ENCODE results near the gene PLEKHH1. TPM values are rescaled to one million over a fixed set of nuclear protein-coding genes. Genes with fewer than 3 reads are reported as not detected.
A peak's percentile ranks its signal among the peaks of the same experiment; 100 is the strongest.
"Not testable (repeated sequence)": the region's sequence is repeated elsewhere in the genome, so short reads cannot be mapped to it uniquely, and the experiment has no call there.

Gene PLEKHH1
- total RNA-seq, 2 experiments from 2014 or later: 0.53 to 0.63 TPM

- ChIA-PET POLR2A (no interaction called here), CTCF (interaction anchor here (0.6 to 2.2 kb wide), 11 partner anchors 13 to 162 kb away, joined by 3 to 19 read pairs (median 4); partner anchors contain the start of gene PIGH)
- H3K4me3 Mint-ChIP-seq: no peak overlapping the region
- H3K4me1 Mint-ChIP-seq: peaks cover 12% of the 10 kb centered on the region
- H3K9me3 Mint-ChIP-seq: no peaks in the 10 kb centered on the region
- H3K27me3 Mint-ChIP-seq: no peaks in the 10 kb centered on the region
- H3K36me3 Mint-ChIP-seq (ENCODE audit: low read depth): peaks cover 6% of the 10 kb centered on the region
- DNase-seq: no peak
- H3K27ac Mint-ChIP-seq: no peak overlapping the region
Measured at GRCh38 chr14:67584978-67585377, 51.9 kb downstream of the PLEKHH1 start.

- Mint-ChIP-seq H3K4me1 (peaks cover 6% of the 10 kb centered on the region), H3K36me3 (ENCODE audit: low read depth) (peaks cover 10% of the 10 kb centered on the region), H3K27ac (no peak overlapping the region), H3K4me3 (no peak overlapping the region), H3K9me3 (no peaks in the 10 kb centered on the region), H3K27me3 (no peaks in the 10 kb centered on the region)
- CTCF ChIA-PET: interaction anchor here (0.9 to 2.3 kb wide), 3 partner anchors 13 to 117 kb away, joined by 3 to 11 read pairs (median 8); partner anchors contain the start of gene PIGH
- DNase-seq: no peak
- POLR2A ChIA-PET: interaction anchor here (0.5 kb wide), 1 partner anchor 43 kb away, joined by 4 read pairs; no protein-coding TSS in a partner anchor
Measured at GRCh38 chr14:67586369-67586768, 53.3 kb downstream of the PLEKHH1 start.

GRCh38 chr14:67589204-67589770, 56.2 kb downstream of the PLEKHH1 start:
- no peak for DNase-seq
- POLR2A ChIA-PET: no interaction called here
- Mint-ChIP-seq H3K27ac (no peak overlapping the region), H3K4me1 (no peaks in the 10 kb centered on the region), H3K4me3 (no peak overlapping the region), H3K27me3 (no peaks in the 10 kb centered on the region), H3K36me3 (ENCODE audit: low read depth) (peaks cover 19% of the 10 kb centered on the region), H3K9me3 (no peaks in the 10 kb centered on the region)
- CTCF ChIA-PET: interaction anchor here (1.3 to 4.1 kb wide), 3 partner anchors 10 to 115 kb away, joined by 3 to 19 read pairs (median 3); partner anchors contain the start of gene PIGH

GRCh38 chr14:67593650-67594049, 60.6 kb downstream of the PLEKHH1 start:
- H3K4me3 Mint-ChIP-seq, DNase-seq, CTCF ChIA-PET, POLR2A ChIA-PET, H3K9me3 Mint-ChIP-seq, H3K27ac Mint-ChIP-seq, H3K27me3 Mint-ChIP-seq: not testable (repeated sequence)
- H3K36me3 Mint-ChIP-seq (ENCODE audit: low read depth): peaks cover 25% of the 10 kb centered on the region
- H3K4me1 Mint-ChIP-seq: peaks cover 13% of the 10 kb centered on the region

GRCh38 chr14:67595392-67595791, 62.3 kb downstream of the PLEKHH1 start:
- POLR2A ChIA-PET: no interaction called here
- DNase-seq: no peak
- H3K36me3 Mint-ChIP-seq (ENCODE audit: low read depth): peaks cover 21% of the 10 kb centered on the region
- no peaks in the 10 kb centered on the region for H3K27me3 Mint-ChIP-seq
- H3K4me1 Mint-ChIP-seq: peaks cover 26% of the 10 kb centered on the region
- no peak overlapping the region for H3K27ac Mint-ChIP-seq
- H3K4me3 Mint-ChIP-seq: no peak overlapping the region
- peaks cover 2% of the 10 kb centered on the region for H3K9me3 Mint-ChIP-seq
- CTCF ChIA-PET: no interaction called here

- peaks cover 33% of the 10 kb centered on the region for H3K4me1 Mint-ChIP-seq
- DNase-seq: peak; percentile 95
- peak within 1 kb of the TSS; percentile 80 for H3K27ac Mint-ChIP-seq
- peaks cover 9% of the 10 kb centered on the region for H3K36me3 Mint-ChIP-seq (ENCODE audit: low read depth)
- ChIA-PET CTCF (interaction anchor here (0.6 to 3.1 kb wide), 31 partner anchors 10 to 1218 kb away, joined by 3 to 35 read pairs (median 6); partner anchors contain the start of genes ARG2, ATP6V1D, EIF2S1 and RDH11), POLR2A (interaction anchor here (0.9 to 3.2 kb wide), 20 partner anchors 9 to 240 kb away, joined by 3 to 17 read pairs (median 5); partner anchors contain the start of genes ARG2, ATP6V1D, EIF2S1 and PLEK2)
- H3K4me3 Mint-ChIP-seq: peak within 1 kb of the TSS; percentile 94
- H3K9me3 Mint-ChIP-seq: peaks cover 2% of the 10 kb centered on the region
- H3K27me3 Mint-ChIP-seq: peaks cover 2% of the 10 kb centered on the region
Measured at GRCh38 chr14:67599698-67600561, 66.8 kb downstream of the PLEKHH1 start, which contains the start of gene PIGH. Gene PIGH (minus strand): TSS chr14:67600268. CDS start chr14:67600203, 65 bp downstream.

- CTCF ChIA-PET: interaction anchor here (0.6 to 3.1 kb wide), 28 partner anchors 11 to 241 kb away, joined by 3 to 35 read pairs (median 7); partner anchors contain the start of genes ARG2, ATP6V1D, EIF2S1 and RDH11
- Mint-ChIP-seq H3K4me1 (peaks cover 33% of the 10 kb centered on the region), H3K27ac (peak overlapping the region; percentile 23), H3K4me3 (peak overlapping the region; percentile 94)
- H3K27me3 Mint-ChIP-seq; H3K9me3 Mint-ChIP-seq; DNase-seq; H3K36me3 Mint-ChIP-seq (ENCODE audit: low read depth): not testable (repeated sequence)
- POLR2A ChIA-PET: interaction anchor here (0.9 to 3.2 kb wide), 18 partner anchors 9 to 241 kb away, joined by 3 to 17 read pairs (median 6); partner anchors contain the start of genes ARG2, ATP6V1D, EIF2S1 and PLEK2
Measured at GRCh38 chr14:67600562-67600974, 67.5 kb downstream of the PLEKHH1 start.

GRCh38 chr14:67602076-67602475, 69.0 kb downstream of the PLEKHH1 start:
- CTCF ChIA-PET: no interaction called here
- Mint-ChIP-seq H3K36me3 (ENCODE audit: low read depth) (peaks cover 2% of the 10 kb centered on the region), H3K27ac (no peak overlapping the region), H3K27me3 (peaks cover 2% of the 10 kb centered on the region), H3K4me3 (no peak overlapping the region), H3K4me1 (peaks cover 27% of the 10 kb centered on the region), H3K9me3 (peaks cover 2% of the 10 kb centered on the region)
- POLR2A ChIA-PET: no interaction called here
- no peak for DNase-seq

GRCh38 chr14:67602995-67603545, 70.0 kb downstream of the PLEKHH1 start:
- peaks cover 2% of the 10 kb centered on the region for H3K36me3 Mint-ChIP-seq (ENCODE audit: low read depth)
- no peak for DNase-seq
- peaks cover 2% of the 10 kb centered on the region for H3K9me3 Mint-ChIP-seq
- POLR2A ChIA-PET: no interaction called here
- peaks cover 25% of the 10 kb centered on the region for H3K4me1 Mint-ChIP-seq
- H3K27me3 Mint-ChIP-seq: peaks cover 2% of the 10 kb centered on the region
- CTCF ChIA-PET: no interaction called here
- no peak overlapping the region for H3K27ac Mint-ChIP-seq
- H3K4me3 Mint-ChIP-seq: no peak overlapping the region

GRCh38 chr14:67607646-67608045, 74.6 kb downstream of the PLEKHH1 start:
- peaks cover 2% of the 10 kb centered on the region for H3K27me3 Mint-ChIP-seq
- H3K4me3 Mint-ChIP-seq: no peak overlapping the region
- H3K9me3 Mint-ChIP-seq: no peaks in the 10 kb centered on the region
- POLR2A ChIA-PET: no interaction called here
- no peak for DNase-seq
- H3K36me3 Mint-ChIP-seq (ENCODE audit: low read depth): no peaks in the 10 kb centered on the region
- CTCF ChIA-PET: interaction anchor here (1.3 kb wide), 1 partner anchor 12 kb away, joined by 3 read pairs; no protein-coding TSS in a partner anchor
- H3K27ac Mint-ChIP-seq: no peak overlapping the region
- peaks cover 3% of the 10 kb centered on the region for H3K4me1 Mint-ChIP-seq

GRCh38 chr14:67609642-67610310, 76.7 kb downstream of the PLEKHH1 start:
- DNase-seq: no peak
- no peaks in the 10 kb centered on the region for H3K36me3 Mint-ChIP-seq (ENCODE audit: low read depth)
- CTCF ChIA-PET: interaction anchor here (1.5 to 3.5 kb wide), 2 partner anchors 10 to 59 kb away, joined by 3 to 20 read pairs; partner anchors contain the start of gene PIGH
- no peaks in the 10 kb centered on the region for H3K9me3 Mint-ChIP-seq
- POLR2A ChIA-PET: interaction anchor here (3.4 kb wide), 1 partner anchor 10 kb away, joined by 14 read pairs; the partner anchor contains the start of gene PIGH
- peaks cover 9% of the 10 kb centered on the region for H3K27me3 Mint-ChIP-seq
- no peak overlapping the region for H3K4me3 Mint-ChIP-seq
- no peak overlapping the region for H3K27ac Mint-ChIP-seq
- peaks cover 3% of the 10 kb centered on the region for H3K4me1 Mint-ChIP-seq

- no peaks in the 10 kb centered on the region for H3K36me3 Mint-ChIP-seq (ENCODE audit: low read depth)
Measured at GRCh38 chr14:67610491-67610890, 77.4 kb downstream of the PLEKHH1 start.

More at GRCh38 chr14:67610491-67610890, 77.4 kb downstream of the PLEKHH1 start:
- peaks cover 3% of the 10 kb centered on the region for H3K4me1 Mint-ChIP-seq
- no peak overlapping the region for H3K27ac Mint-ChIP-seq
- POLR2A ChIA-PET: interaction anchor here (3.4 kb wide), 1 partner anchor 10 kb away, joined by 14 read pairs; the partner anchor contains the start of gene PIGH
- no peaks in the 10 kb centered on the region for H3K9me3 Mint-ChIP-seq
- H3K27me3 Mint-ChIP-seq: peaks cover 10% of the 10 kb centered on the region
- H3K4me3 Mint-ChIP-seq: no peak overlapping the region
- CTCF ChIA-PET: interaction anchor here (3.5 kb wide), 1 partner anchor 10 kb away, joined by 20 read pairs; the partner anchor contains the start of gene PIGH
- DNase-seq: no peak
